ENCODE results near the gene GPC5.

The GPC5 gene

GRCh38 chr13:91592056-91593014 is 193.9 kb downstream of the GPC5 start:
- no peak for DNase-seq (ENCODE audit: low read depth in 2 of 2)

GRCh38 chr13:91593456-91593855 is 195.0 kb downstream of the GPC5 start:
- DNase-seq (ENCODE audit: low read depth in 2 of 2), result no peak

GRCh38 chr13:91594061-91594460 is 195.6 kb downstream of the GPC5 start:
- no peak for DNase-seq (ENCODE audit: low read depth in 2 of 2)

GRCh38 chr13:91595677-91596076 is 197.3 kb downstream of the GPC5 start:
- no peak for DNase-seq (ENCODE audit: low read depth in 2 of 2)

- DNase-seq (ENCODE audit: low read depth in 2 of 2), result no peak
These were observed 198.4 kb downstream of the GPC5 start for GRCh38 chr13:91596842-91597241.

GRCh38 chr13:91598655-91599054 is 200.2 kb downstream of the GPC5 start:
- DNase-seq (ENCODE audit: low read depth in 2 of 2), result no peak

- no peak for DNase-seq (ENCODE audit: low read depth in 2 of 2)
These were observed 202.9 kb downstream of the GPC5 start for GRCh38 chr13:91601273-91601672.

- DNase-seq (ENCODE audit: low read depth in 2 of 2), result no peak
These were observed 203.4 kb downstream of the GPC5 start for GRCh38 chr13:91601807-91602206.

- DNase-seq (ENCODE audit: low read depth in 2 of 2), result peak; percentile 28 to 47
These were observed 210.9 kb downstream of the GPC5 start for GRCh38 chr13:91609353-91609752.

GRCh38 chr13:91618315-91618714 is 219.9 kb downstream of the GPC5 start:
- no peak for DNase-seq (ENCODE audit: low read depth in 2 of 2)

- DNase-seq (ENCODE audit: low read depth in 2 of 2), result no peak
These were observed 222.3 kb downstream of the GPC5 start for GRCh38 chr13:91620670-91621141.

- DNase-seq (ENCODE audit: low read depth in 2 of 2), result no peak
These were observed 222.7 kb downstream of the GPC5 start for GRCh38 chr13:91621161-91621560.

- DNase-seq (ENCODE audit: low read depth in 2 of 2), result no peak
These were observed 223.5 kb downstream of the GPC5 start for GRCh38 chr13:91621963-91622362.

GRCh38 chr13:91622778-91623550 is 224.5 kb downstream of the GPC5 start:
- no peak for DNase-seq (ENCODE audit: low read depth in 2 of 2)

GRCh38 chr13:91627952-91628739 is 229.7 kb downstream of the GPC5 start:
- no peak for DNase-seq (ENCODE audit: low read depth in 2 of 2)

- DNase-seq (ENCODE audit: low read depth in 2 of 2), result no peak
These were observed 232.5 kb downstream of the GPC5 start for GRCh38 chr13:91630946-91631345.

- DNase-seq (ENCODE audit: low read depth in 2 of 2), result peak in 1 of 2 experiments; percentile 18
These were observed 233.7 kb downstream of the GPC5 start for GRCh38 chr13:91632086-91632485.

GRCh38 chr13:91639330-91639729 is 240.9 kb downstream of the GPC5 start:
- no peak for DNase-seq (ENCODE audit: low read depth in 2 of 2)

- no peak for DNase-seq (ENCODE audit: low read depth in 2 of 2)
These were observed 245.0 kb downstream of the GPC5 start for GRCh38 chr13:91643394-91643793.

- DNase-seq (ENCODE audit: low read depth in 2 of 2), result no peak
These were observed 246.4 kb downstream of the GPC5 start for GRCh38 chr13:91644806-91645205.

- DNase-seq (ENCODE audit: low read depth in 2 of 2), result no peak
These were observed 249.1 kb downstream of the GPC5 start for GRCh38 chr13:91647361-91647990.

Measured in fibroblast of skin of left biceps (primary cell).